G401.6 (cell line): Measurements from ENCODE around the gene IGFLR1.

Experiments
- FAIRE-seq: peaks from 2 replicates; lab custom pipeline; 2012; peaks lifted over from hg19 to GRCh38; lab: Jason Lieb, UNC

The IGFLR1 gene, protein sequence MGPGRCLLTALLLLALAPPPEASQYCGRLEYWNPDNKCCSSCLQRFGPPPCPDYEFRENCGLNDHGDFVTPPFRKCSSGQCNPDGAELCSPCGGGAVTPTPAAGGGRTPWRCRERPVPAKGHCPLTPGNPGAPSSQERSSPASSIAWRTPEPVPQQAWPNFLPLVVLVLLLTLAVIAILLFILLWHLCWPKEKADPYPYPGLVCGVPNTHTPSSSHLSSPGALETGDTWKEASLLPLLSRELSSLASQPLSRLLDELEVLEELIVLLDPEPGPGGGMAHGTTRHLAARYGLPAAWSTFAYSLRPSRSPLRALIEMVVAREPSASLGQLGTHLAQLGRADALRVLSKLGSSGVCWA

DNA sequence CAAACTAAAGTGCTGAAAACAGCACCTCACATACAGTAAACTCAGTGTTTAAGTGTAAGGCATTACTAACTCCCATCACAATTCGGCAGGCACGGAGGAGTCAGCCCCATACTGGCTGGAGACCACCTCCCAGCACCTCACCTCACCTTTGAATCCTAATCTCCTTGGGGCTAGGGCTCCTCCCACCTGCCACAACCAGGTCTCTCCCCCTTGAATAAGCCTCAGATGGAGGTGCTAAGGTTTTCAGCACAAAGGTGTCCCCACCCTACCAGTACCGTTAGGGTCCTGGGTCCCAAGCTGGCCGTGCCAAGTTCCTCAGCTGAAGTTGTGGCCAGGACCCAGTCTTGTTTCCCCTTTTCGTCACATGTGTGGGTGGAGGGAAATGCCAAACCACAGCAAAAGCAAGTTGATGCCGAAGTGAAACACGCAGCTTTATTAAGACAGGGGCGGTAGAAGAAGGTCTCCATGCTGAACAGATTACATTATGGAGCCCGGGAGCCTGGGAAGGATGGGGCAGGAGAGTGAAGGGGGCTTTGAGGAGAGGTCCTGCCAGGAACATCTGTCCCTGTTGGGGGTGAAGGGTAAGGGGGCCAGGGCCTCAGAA, at the start of gene IGFLR1:
Gene IGFLR1 (minus strand): TSS at position 332 of the 604 bp plus-strand sequence. CDS start 1,272 bp downstream, outside the sequence.
- no peak for FAIRE-seq

DNA sequence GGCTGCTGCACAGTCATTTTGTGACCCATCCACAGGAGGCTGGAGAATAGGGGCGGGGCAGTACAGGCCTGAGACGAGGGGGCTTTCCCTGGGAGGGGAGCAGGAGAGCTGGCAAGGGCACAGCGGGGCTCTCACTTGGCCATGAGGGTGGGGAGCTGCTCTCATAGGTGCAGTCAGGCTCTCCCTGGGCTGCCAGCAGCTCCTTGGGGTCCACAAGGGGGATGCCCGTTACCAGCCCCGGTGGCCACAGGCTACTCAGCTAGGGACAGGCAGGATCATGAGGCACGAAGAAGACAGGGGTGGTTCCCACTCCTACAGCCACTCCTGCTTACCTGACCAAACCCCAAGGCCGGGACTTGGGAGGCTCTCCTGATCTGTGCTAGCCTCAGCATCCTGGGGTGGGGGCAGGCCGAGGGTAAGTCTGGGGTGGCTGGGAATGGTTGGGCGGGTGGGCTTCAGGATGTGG, 49.6 kb upstream of the IGFLR1 start:
- FAIRE-seq = no peak

GRCh38 chr19:35790981-35791813, 48.9 kb upstream of the IGFLR1 start:
- FAIRE-seq = no peak

GRCh38 chr19:35789978-35790944, 48.0 kb upstream of the IGFLR1 start:
- FAIRE-seq = no peak

- FAIRE-seq = no peak
These were observed 47.1 kb upstream of the IGFLR1 start for GRCh38 chr19:35789195-35789977.

DNA sequence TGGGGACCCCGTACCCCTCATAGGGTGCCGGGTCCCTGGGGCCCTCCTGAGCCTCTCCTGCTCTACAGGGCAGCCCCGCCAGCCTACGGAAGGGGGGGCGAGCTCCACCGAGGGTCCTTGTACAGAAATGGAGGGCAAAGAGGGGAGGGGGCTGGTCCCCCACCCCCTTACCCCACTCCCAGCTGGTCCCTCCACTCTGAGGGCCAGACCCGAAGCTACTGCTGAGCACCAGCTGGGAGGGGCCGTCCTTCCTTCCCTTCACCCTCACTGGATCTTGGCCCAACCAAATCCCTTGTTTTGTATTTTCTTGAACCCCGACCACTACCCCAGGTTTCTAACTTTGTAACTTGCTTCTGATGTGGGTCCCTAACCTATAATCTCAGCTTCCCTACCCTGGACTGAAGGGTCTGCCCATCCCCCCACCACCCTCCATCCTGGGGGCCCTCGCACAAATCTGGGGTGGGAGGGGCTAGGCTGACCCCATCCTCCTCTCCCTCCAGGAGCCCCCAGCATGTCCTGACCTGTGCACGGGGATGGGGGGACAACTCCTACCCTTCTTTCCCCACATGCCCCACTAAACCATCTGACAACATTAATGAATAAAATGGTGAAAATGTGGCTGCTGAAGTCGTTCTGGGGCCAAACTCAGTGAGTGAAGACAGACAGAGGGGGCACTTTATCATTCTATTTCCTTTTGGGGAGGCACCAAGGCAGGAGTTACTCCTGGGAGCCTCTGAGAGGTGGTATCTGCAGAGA, 46.1 kb upstream of the IGFLR1 start:
- FAIRE-seq = no peak

GRCh38 chr19:35787227-35787799, 45.1 kb upstream of the IGFLR1 start:
- no peak for FAIRE-seq

- FAIRE-seq = no peak
These were observed 44.3 kb upstream of the IGFLR1 start for GRCh38 chr19:35786299-35787160.

GRCh38 chr19:35785339-35785627, 43.0 kb upstream of the IGFLR1 start:
- no peak for FAIRE-seq

- FAIRE-seq = no peak
These were observed 42.5 kb upstream of the IGFLR1 start for GRCh38 chr19:35784503-35785338.

- no peak for FAIRE-seq
These were observed 41.5 kb upstream of the IGFLR1 start for GRCh38 chr19:35783469-35784434.

DNA sequence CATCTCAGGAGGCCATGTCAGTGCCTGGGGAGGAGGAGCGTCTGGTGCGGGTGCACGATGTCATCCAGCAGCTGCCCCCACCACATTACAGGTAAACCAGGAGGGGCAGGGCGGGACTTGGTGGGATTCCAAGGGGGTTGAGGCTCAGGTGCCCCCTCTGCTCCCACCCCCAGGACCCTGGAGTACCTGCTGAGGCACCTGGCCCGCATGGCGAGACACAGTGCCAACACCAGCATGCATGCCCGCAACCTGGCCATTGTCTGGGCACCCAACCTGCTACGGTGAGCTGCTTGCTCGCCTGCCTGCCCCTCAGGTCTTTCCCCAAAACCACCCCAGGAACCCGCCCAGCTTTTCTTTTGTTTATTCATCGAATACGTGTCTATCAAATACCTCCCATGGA, 40.3 kb upstream of the IGFLR1 start:
- no peak for FAIRE-seq

GRCh38 chr19:35781650-35782049, 39.4 kb upstream of the IGFLR1 start:
- no peak for FAIRE-seq

- FAIRE-seq = no peak
These were observed 38.5 kb upstream of the IGFLR1 start for GRCh38 chr19:35780717-35781116.

GRCh38 chr19:35780058-35780457, 37.8 kb upstream of the IGFLR1 start:
- no peak for FAIRE-seq

DNA sequence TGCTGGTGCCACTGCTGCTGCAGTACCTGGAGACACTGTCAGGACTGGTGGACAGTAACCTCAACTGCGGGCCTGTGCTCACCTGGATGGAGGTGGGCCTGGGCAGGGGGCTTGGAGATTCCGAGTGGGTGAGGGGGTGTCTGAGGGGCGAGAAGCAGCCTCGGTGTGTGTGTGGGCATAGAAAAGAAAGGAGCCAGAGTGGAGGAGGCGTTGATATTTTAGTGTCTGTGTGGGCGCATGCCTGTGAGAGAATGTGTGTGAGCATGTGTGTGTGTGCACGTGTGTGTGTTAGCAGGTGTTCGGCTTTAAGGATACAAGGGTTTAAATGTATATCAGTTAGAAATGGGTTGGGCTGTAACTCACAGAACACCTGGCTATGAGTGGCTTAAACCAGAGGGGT, 36.8 kb upstream of the IGFLR1 start:
- no peak for FAIRE-seq

DNA sequence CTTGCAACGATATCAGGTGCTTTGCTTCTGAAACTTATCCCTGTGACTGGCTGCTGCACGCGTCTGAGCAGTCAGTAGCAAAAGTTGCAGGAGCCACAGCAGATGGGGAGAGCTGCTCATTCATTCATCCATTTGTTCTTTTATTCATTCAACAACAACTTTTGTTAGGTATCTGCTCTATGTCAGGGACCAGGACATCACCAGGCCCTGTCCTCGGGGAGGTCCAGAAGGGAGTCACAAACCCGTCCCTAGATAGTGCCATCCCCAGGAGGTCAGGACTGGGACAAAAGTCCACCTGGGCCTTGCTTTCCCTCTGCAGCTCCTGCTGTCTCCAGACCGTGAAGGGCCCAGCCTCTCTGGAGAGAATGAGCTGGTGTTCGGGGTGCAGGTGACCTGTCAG, 35.7 kb upstream of the IGFLR1 start:
- no peak for FAIRE-seq
